WI38 (cell line): Measurements from ENCODE around the gene PEX11G.

Source experiments
- H3K4me3 ChIP-seq: 2 replicates; pipeline ENCODE4 v1.5.1; 2011; ENCODE audit warnings: low read depth, mild to moderate bottlenecking, control low read depth, low read length
- TF ChIP-seq, protein P1 (sequence below): IDR thresholded peaks from 2 replicates; pipeline ENCODE4 v1.5.1; 2012; ENCODE audit warnings: low read depth, mild to moderate bottlenecking, control low read depth, low read length

The PEX11G gene

DNA sequence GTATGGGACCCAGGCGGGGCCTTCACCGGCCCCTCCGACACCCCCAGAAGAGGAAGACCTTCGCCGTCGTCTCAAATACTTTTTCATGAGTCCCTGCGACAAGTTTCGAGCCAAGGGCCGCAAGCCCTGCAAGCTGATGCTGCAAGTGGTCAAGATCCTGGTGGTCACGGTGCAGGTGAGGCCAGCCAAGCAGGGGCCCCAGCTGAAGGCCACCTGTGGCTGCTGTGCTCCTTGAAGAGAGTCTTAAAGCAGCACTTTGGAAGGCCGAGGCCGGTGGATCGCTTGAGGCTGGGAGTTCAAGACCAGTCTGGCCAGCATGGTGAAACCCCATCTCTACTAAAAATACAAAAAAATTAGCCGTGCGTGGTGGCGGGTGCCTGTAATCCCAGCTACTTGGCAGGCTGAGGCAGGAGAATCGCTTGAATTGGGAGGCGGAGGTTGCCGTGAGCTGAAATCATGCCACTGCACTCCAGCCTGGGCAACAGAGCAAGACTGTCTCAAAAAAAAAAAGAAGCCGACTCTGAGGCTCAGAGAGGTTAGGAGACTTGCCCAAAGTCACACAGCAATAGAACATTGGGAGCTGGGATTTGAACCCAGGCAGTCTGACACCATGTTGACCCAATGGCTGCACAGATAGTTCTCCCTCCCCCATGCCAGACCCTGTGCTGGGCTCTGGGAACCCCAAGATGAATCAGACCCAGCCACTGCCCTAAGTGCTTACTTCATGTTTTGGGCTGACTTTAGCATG, 36.3 kb upstream of the PEX11G start:
- TF ChIP-seq, protein P1, sequence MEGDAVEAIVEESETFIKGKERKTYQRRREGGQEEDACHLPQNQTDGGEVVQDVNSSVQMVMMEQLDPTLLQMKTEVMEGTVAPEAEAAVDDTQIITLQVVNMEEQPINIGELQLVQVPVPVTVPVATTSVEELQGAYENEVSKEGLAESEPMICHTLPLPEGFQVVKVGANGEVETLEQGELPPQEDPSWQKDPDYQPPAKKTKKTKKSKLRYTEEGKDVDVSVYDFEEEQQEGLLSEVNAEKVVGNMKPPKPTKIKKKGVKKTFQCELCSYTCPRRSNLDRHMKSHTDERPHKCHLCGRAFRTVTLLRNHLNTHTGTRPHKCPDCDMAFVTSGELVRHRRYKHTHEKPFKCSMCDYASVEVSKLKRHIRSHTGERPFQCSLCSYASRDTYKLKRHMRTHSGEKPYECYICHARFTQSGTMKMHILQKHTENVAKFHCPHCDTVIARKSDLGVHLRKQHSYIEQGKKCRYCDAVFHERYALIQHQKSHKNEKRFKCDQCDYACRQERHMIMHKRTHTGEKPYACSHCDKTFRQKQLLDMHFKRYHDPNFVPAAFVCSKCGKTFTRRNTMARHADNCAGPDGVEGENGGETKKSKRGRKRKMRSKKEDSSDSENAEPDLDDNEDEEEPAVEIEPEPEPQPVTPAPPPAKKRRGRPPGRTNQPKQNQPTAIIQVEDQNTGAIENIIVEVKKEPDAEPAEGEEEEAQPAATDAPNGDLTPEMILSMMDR = no peak
- no peak overlapping the region for H3K4me3 ChIP-seq

DNA sequence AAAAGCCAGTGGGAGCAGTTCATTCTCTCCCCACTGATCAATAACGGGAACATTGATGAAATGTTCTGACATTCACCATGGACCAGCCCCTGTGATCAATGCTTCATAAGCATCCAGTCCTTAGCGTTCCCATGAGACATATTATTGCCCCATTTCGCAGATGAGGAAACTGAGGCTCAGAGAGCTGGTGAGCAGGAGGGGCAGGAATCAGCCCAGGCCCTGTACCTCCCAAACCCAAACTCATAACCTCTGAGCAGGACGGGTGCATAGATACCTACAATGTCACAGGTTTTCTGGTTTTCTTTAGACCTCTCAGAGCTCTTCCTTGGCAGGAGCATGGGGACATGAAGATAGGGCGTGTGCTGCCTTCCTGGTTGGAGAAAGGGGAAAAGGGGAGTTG, 35.7 kb upstream of the PEX11G start:
- no peak overlapping the region for H3K4me3 ChIP-seq
- TF ChIP-seq, protein P1 = no peak

DNA sequence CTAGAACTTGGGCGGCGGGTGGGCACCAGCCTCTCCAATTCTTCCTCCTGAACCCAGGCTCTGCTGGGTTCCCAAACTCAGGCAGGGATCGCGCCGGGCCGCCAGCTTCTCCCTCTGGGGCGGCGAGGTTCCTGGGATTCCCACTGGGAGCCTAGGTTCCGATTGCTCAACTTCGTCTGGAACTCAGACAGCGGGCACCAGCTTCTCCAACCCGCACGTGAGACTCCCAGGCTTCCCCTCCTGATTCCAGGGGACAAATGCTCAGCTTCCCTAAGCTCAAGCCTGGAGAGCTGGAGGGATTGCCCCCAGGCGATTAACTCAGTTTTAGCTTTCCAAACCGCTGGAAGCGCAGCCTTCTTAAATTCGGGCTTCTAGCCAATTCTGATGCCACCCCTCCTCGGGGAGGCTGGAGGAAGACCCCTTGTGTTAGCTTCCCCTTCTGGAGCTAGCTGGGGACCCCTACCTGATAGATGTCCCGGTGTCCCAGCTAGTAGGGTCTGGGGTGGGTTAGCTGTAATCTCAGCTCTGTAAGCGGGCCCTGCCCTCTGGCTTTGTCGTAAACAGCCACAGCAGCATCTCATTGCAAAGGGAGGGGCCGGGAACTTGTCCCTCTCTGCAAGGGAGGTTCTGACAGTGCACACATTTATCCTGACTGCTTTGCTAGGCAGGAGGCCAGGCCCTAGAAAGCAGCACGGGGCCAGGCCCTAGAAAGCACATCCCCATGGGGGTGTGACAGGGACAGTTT, 34.3 kb upstream of the PEX11G start:
- peak overlapping the region; percentile 81 for H3K4me3 ChIP-seq
- TF ChIP-seq, protein P1 = no peak

DNA sequence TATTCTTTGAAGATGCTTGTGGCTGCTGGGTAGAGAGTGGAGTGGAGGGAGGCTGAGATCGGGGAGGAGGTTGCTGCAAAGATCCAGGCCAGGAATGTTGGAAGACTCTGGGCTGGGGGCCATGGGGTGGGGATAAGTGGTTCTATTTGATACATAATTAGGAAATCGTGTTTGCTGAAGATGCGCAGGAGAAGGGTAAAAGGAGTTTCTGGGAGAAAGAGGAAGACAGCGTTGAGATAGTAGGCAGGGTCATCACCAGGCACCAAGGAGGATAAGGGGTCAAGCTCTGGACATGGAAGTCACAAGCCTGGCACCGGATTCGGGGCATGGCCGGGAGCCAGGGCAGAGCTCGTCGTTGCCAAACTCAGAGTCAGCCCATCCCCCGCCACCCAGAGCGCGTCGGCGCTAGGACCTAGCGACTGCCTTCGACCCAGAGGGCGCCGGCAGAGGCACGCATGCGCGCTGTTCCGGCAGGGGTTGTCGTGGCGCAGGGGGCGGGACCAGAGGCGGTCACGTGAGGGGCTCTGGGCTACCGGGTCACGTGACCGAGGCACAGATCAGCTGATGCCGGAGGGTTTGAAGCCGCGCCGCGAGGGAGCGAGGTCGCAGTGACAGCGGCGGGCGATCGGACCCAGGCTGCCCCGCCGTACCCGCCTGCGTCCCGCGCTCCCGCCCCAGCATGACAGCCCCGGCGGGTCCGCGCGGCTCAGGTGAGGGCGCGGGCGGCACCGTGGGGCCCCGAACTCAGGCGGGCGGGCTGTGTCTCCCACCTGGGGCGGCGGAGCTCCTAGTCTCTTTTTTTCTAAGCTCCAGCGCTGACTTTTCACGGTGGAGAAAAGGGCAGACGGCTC, 33.5 kb upstream of the PEX11G start, which contains the start of gene MCOLN1:
Gene MCOLN1 (plus strand): TSS at position 553 of the 851 bp plus-strand sequence. CDS start 127 bp downstream, at position 680.
- TF ChIP-seq, protein P1 = no peak
- peak within 1 kb of the TSS; percentile 81 for H3K4me3 ChIP-seq

DNA sequence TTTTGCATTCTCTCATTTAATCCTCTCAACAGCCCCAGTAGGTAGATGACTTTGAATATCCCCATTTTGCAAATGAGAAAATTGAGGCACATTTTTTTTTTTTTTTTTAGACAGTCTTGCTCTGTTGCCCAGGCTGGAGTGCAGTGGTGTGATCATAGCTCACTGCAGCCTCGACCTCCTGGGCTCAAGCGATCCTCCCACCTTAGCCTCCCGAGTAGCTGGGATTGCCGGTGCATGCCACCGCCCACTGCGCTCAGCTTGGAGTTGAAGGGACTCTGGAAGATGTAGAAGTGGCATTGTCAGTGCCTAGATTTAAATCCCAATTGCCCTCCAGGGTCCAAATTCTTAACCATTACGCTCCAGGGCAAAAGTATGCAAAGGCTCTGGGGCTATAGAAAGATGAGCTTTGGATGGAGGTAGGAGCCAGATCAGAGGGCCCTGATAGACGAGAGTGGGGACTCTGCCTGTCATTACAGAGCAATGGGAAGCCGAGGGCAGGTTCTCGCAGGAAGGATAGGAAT, 32.8 kb upstream of the PEX11G start:
- peak overlapping the region; percentile 81 for H3K4me3 ChIP-seq
- TF ChIP-seq, protein P1 = no peak

DNA sequence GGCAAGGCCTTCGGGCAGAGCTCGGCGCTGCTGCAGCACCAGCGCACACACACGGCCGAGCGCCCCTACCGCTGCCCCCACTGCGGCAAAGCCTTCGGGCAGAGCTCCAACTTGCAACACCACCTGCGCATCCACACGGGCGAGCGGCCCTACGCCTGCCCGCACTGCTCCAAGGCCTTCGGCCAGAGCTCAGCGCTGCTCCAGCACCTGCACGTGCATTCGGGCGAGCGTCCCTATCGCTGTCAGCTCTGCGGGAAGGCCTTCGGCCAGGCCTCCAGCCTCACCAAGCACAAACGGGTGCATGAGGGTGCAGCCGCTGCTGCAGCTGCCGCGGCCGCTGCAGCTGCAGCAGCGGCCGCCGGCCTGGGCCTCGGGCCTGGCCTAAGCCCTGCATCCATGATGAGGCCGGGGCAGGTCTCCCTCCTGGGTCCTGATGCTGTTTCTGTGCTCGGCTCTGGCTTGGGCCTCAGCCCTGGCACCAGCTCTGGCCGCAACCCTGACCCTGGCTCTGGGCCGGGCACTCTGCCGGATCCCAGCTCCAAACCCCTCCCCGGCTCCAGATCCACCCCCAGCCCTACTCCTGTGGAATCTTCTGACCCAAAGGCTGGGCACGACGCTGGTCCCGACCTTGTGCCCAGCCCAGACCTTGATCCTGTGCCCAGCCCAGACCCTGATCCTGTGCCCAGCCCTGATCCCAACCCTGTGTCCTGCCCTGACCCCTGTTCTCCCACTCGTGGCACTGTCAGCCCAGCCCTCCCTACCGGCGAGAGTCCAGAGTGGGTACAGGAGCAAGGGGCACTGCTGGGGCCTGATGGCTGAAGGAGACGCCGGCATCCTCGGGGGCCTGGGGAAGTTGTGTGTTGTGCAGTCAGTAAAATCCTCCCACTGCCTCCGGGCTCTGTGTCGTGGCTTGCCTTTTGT, 31.6 kb upstream of the PEX11G start:
- TF ChIP-seq, protein P1 = no peak
- H3K4me3 ChIP-seq = no peak overlapping the region
